CD4-positive, alpha-beta memory T cell (primary cell): ENCODE data around the gene CDC6. TPM values are rescaled to one million over a fixed set of nuclear protein-coding genes. Genes with fewer than 3 reads are reported as not detected.

Experiments
- CTCF ChIA-PET: fragments of 350-600 bp; sonication (Branson Sonifier 250); formaldehyde crosslinking; loops from one replicate; lab custom pipeline; 2021; ENCODE audit warnings: inconsistent platforms; ENCODE audit not compliant: partially characterized antibody; lab: Charles Lee
- POLR2A ChIA-PET: fragments of 350-600 bp; sonication (Branson Sonifier 250); formaldehyde crosslinking; loops from one replicate; lab custom pipeline; 2021; ENCODE audit not compliant: partially characterized antibody; lab: Charles Lee
- DNase-seq, 5 donors: peaks; one replicate each; pipeline versions ENCODE4 v3.0.0 to v3.0.0-alpha.2; 2020 to 2022; ENCODE audit warnings: mixed read lengths in 1 of 5
- H3K27ac ChIP-seq: one replicate; pipeline ENCODE4 v1.7.0; 2013; ENCODE audit warnings: low read depth, low read length
- H3K27me3 ChIP-seq: 2 replicates; pipeline ENCODE4 v1.7.0; 2013; ENCODE audit warnings: mild to moderate bottlenecking, low read length, moderate library complexity; ENCODE audit not compliant: insufficient read depth
- H3K36me3 ChIP-seq: 2 replicates; pipeline ENCODE4 v1.7.0; 2013; ENCODE audit warnings: mild to moderate bottlenecking, low read length, moderate library complexity; ENCODE audit not compliant: insufficient read depth
- H3K4me1 ChIP-seq: 2 replicates; pipeline ENCODE4 v1.7.0; 2013; ENCODE audit warnings: mild to moderate bottlenecking, low read length, moderate library complexity; ENCODE audit not compliant: insufficient read depth
- H3K4me3 ChIP-seq, 2 donors: one replicate each; pipeline ENCODE4 v1.7.0; 2013; ENCODE audit warnings: low read length in 2 of 2, mild to moderate bottlenecking in 1 of 2
- H3K9me3 ChIP-seq, 2 donors: one replicate each; pipeline ENCODE4 v1.7.0; 2013; ENCODE audit warnings: low read length in 2 of 2, control low read depth in 1 of 2; ENCODE audit not compliant: control insufficient read depth in 1 of 2
- H3K27ac Mint-ChIP-seq, 7 donors: one replicate each; pipeline ENCODE4 v1.8.0; 2020 to 2021; ENCODE audit warnings: mixed read lengths in 7 of 7, mild to moderate bottlenecking in 6 of 7, inconsistent platforms in 3 of 7, moderate library complexity in 3 of 7
- H3K27me3 Mint-ChIP-seq, 2 donors: one replicate each; pipeline ENCODE4 v1.8.0; 2020 to 2021; ENCODE audit warnings: mixed read lengths in 2 of 2
- H3K36me3 Mint-ChIP-seq, 2 donors: one replicate each; pipeline ENCODE4 v1.8.0; 2020 to 2021; ENCODE audit warnings: mixed read lengths in 2 of 2, inconsistent platforms in 1 of 2, mild to moderate bottlenecking in 1 of 2
- H3K4me1 Mint-ChIP-seq, 4 donors: one replicate each; pipeline ENCODE4 v1.8.0; 2020 to 2021; ENCODE audit warnings: mixed read lengths in 4 of 4, mild to moderate bottlenecking in 1 of 4
- H3K4me3 Mint-ChIP-seq, 8 donors: one replicate each; pipeline ENCODE4 v1.8.0; 2020 to 2021; ENCODE audit warnings: mixed read lengths in 8 of 8, mild to moderate bottlenecking in 7 of 8, moderate library complexity in 6 of 8, inconsistent platforms in 3 of 8
- H3K9me3 Mint-ChIP-seq, 8 donors: one replicate each; pipeline ENCODE4 v1.8.0; 2020 to 2021; ENCODE audit warnings: mixed read lengths in 8 of 8, mild to moderate bottlenecking in 5 of 8, inconsistent platforms in 3 of 8, moderate library complexity in 1 of 8
- intact Hi-C: fragments of 100-400 bp; cut with micrococcal nuclease; formaldehyde crosslinking; loops from one replicate; pipeline ENCODE4 v1.15.1; 2023
- polyA plus RNA-seq, 2 donors: library from polyadenylated mRNA; unstranded; fragments of 300-500 nt; fragmentation: Illumina TruSeq; gene quantifications; one replicate each; pipeline ENCODE4 v1.2.3, GENCODE V29; 2021
- total RNA-seq, 2 experiments: library from RNA; stranded (reverse); gene quantifications; one replicate each; pipeline ENCODE4 v1.2.3, GENCODE V29; 2021

CDC6 gene
- total and polyA plus RNA-seq, 4 experiments from 2014 or later = 0.61 to 2.1 (median 0.79) TPM

- ChIA-PET CTCF (no interaction called here), POLR2A (no interaction called here)
- Histone ChIP-seq H3K4me1 (peaks cover 21% of the 10 kb centered on the region), H3K9me3 (no peaks in the 10 kb centered on the region), H3K27me3 (no peaks in the 10 kb centered on the region), H3K27ac (no peak overlapping the region), H3K4me3 (no peak overlapping the region), H3K36me3 (no peaks in the 10 kb centered on the region)
- Mint-ChIP-seq H3K4me1 (peaks cover 30 to 56% (median 41%) of the 10 kb centered on the region in 4 donors), H3K9me3 (no peaks in the 10 kb centered on the region), H3K36me3 (peaks cover 4 to 26% of the 10 kb centered on the region in 2 donors), H3K27me3 (no peaks in the 10 kb centered on the region), H3K4me3 (no peak overlapping the region), H3K27ac (no peak overlapping the region)
- DNase-seq = no peak
- intact Hi-C loops = no loop called here
Observed at GRCh38 chr17:40248507-40248906, 39.2 kb upstream of the CDC6 start.

- peaks cover 6% of the 10 kb centered on the region for H3K36me3 ChIP-seq
- no peaks in the 10 kb centered on the region for H3K27me3 Mint-ChIP-seq
- H3K4me1 Mint-ChIP-seq = peaks cover 18 to 41% (median 22%) of the 10 kb centered on the region in 4 donors
- H3K4me3 Mint-ChIP-seq = no peak overlapping the region
- peaks cover 5 to 19% of the 10 kb centered on the region in 2 donors for H3K36me3 Mint-ChIP-seq
- H3K9me3 Mint-ChIP-seq = no peaks in the 10 kb centered on the region
- no peaks in the 10 kb centered on the region for H3K9me3 ChIP-seq
- no peaks in the 10 kb centered on the region for H3K27me3 ChIP-seq
- ChIA-PET CTCF (no interaction called here), POLR2A (no interaction called here)
- intact Hi-C loops = no loop called here
- no peak overlapping the region for H3K4me3 ChIP-seq
- peaks cover 4% of the 10 kb centered on the region for H3K4me1 ChIP-seq
- DNase-seq = no peak
- H3K27ac ChIP-seq = no peak overlapping the region
- H3K27ac Mint-ChIP-seq = peak overlapping the region in 1 of 7 donors; percentile 71
Observed at GRCh38 chr17:40251576-40251975, 36.1 kb upstream of the CDC6 start.

GRCh38 chr17:40253565-40253964, 34.1 kb upstream of the CDC6 start:
- no peak overlapping the region for H3K4me3 ChIP-seq
- H3K9me3 ChIP-seq = no peaks in the 10 kb centered on the region
- H3K4me3 Mint-ChIP-seq = no peak overlapping the region
- no peak overlapping the region for H3K27ac ChIP-seq
- intact Hi-C loops = no loop called here
- H3K4me1 Mint-ChIP-seq = peaks cover 17 to 35% (median 18%) of the 10 kb centered on the region in 4 donors
- ChIA-PET CTCF (no interaction called here), POLR2A (no interaction called here)
- DNase-seq = no peak
- H3K36me3 Mint-ChIP-seq = peaks cover 12 to 33% of the 10 kb centered on the region in 2 donors
- H3K27me3 ChIP-seq = no peaks in the 10 kb centered on the region
- H3K4me1 ChIP-seq = peaks cover 4% of the 10 kb centered on the region
- no peaks in the 10 kb centered on the region for H3K27me3 Mint-ChIP-seq
- no peaks in the 10 kb centered on the region for H3K9me3 Mint-ChIP-seq
- peak overlapping the region in 1 of 7 donors; percentile 62 for H3K27ac Mint-ChIP-seq
- H3K36me3 ChIP-seq = peaks cover 18% of the 10 kb centered on the region

- peak overlapping the region in 1 of 7 donors; percentile 25 for H3K27ac Mint-ChIP-seq
- ChIA-PET CTCF (interaction anchor here (0.6 to 1.3 kb wide), 3 partner anchors 17 to 1934 kb away, joined by 3 read pairs; no protein-coding TSS in a partner anchor), POLR2A (interaction anchor here (0.7 to 2.1 kb wide), 2 partner anchors 40 to 279 kb away, joined by 3 to 6 read pairs; partner anchors contain the start of genes PSMD3 and WIPF2)
- H3K4me1 Mint-ChIP-seq = peaks cover 0 to 4% (median 3%) of the 10 kb centered on the region in 4 donors
- H3K9me3 Mint-ChIP-seq = no peaks in the 10 kb centered on the region
- Histone ChIP-seq H3K4me1 (no peaks in the 10 kb centered on the region), H3K36me3 (peaks cover 59% of the 10 kb centered on the region), H3K4me3 (no peak overlapping the region), H3K27me3 (no peaks in the 10 kb centered on the region), H3K27ac (no peak overlapping the region), H3K9me3 (no peaks in the 10 kb centered on the region)
- no peak overlapping the region for H3K4me3 Mint-ChIP-seq
- intact Hi-C loops = no loop called here
- no peak for DNase-seq
- peaks cover 30 to 58% of the 10 kb centered on the region in 2 donors for H3K36me3 Mint-ChIP-seq
- H3K27me3 Mint-ChIP-seq = no peaks in the 10 kb centered on the region
Observed at GRCh38 chr17:40259505-40259904, 28.2 kb upstream of the CDC6 start.

GRCh38 chr17:40260528-40260927, 27.2 kb upstream of the CDC6 start:
- H3K9me3 Mint-ChIP-seq = no peaks in the 10 kb centered on the region
- no peak overlapping the region for H3K4me3 ChIP-seq
- intact Hi-C loops = no loop called here
- H3K27me3 ChIP-seq = no peaks in the 10 kb centered on the region
- ChIA-PET CTCF (no interaction called here), POLR2A (interaction anchor here (2.1 kb wide), 1 partner anchor 41 kb away, joined by 6 read pairs; the partner anchor contains the start of gene WIPF2)
- H3K9me3 ChIP-seq = no peaks in the 10 kb centered on the region
- H3K27me3 Mint-ChIP-seq = no peaks in the 10 kb centered on the region
- no peak for DNase-seq
- no peak overlapping the region for H3K27ac ChIP-seq
- H3K27ac Mint-ChIP-seq = no peak overlapping the region
- no peaks in the 10 kb centered on the region for H3K4me1 ChIP-seq
- peaks cover 69% of the 10 kb centered on the region for H3K36me3 ChIP-seq
- H3K4me3 Mint-ChIP-seq = no peak overlapping the region
- H3K36me3 Mint-ChIP-seq = peaks cover 30 to 56% of the 10 kb centered on the region in 2 donors
- peaks cover 0 to 4% (median 3%) of the 10 kb centered on the region in 4 donors for H3K4me1 Mint-ChIP-seq

- Mint-ChIP-seq H3K27ac (no peak overlapping the region), H3K27me3 (no peaks in the 10 kb centered on the region), H3K9me3 (no peaks in the 10 kb centered on the region), H3K36me3 (peaks cover 22 to 34% of the 10 kb centered on the region in 2 donors), H3K4me3 (no peak overlapping the region), H3K4me1 (peaks cover 0 to 3% (median 1%) of the 10 kb centered on the region in 4 donors)
- DNase-seq = no peak
- CTCF ChIA-PET = no interaction called here
- intact Hi-C loops = no loop called here
- H3K4me1 ChIP-seq = no peaks in the 10 kb centered on the region
- no peaks in the 10 kb centered on the region for H3K9me3 ChIP-seq
- peaks cover 71% of the 10 kb centered on the region for H3K36me3 ChIP-seq
- H3K27me3 ChIP-seq = no peaks in the 10 kb centered on the region
- POLR2A ChIA-PET = no interaction called here
- H3K4me3 ChIP-seq = no peak overlapping the region
- no peak overlapping the region for H3K27ac ChIP-seq
Observed at GRCh38 chr17:40264458-40265185, 23.1 kb upstream of the CDC6 start.

- CTCF ChIA-PET = no interaction called here
- peaks cover 0 to 3% (median 1%) of the 10 kb centered on the region in 4 donors for H3K4me1 Mint-ChIP-seq
- intact Hi-C loops = no loop called here
Observed at GRCh38 chr17:40265337-40265736, 22.3 kb upstream of the CDC6 start.

More at GRCh38 chr17:40265337-40265736, 22.3 kb upstream of the CDC6 start:
- Mint-ChIP-seq H3K4me3 (no peak overlapping the region), H3K36me3 (peaks cover 22 to 31% of the 10 kb centered on the region in 2 donors), H3K27me3 (no peaks in the 10 kb centered on the region), H3K9me3 (no peaks in the 10 kb centered on the region), H3K27ac (no peak overlapping the region)
- no peak for DNase-seq
- no peaks in the 10 kb centered on the region for H3K9me3 ChIP-seq
- H3K27me3 ChIP-seq = no peaks in the 10 kb centered on the region
- POLR2A ChIA-PET = no interaction called here
- peaks cover 65% of the 10 kb centered on the region for H3K36me3 ChIP-seq
- H3K27ac ChIP-seq = no peak overlapping the region
- H3K4me3 ChIP-seq = no peak overlapping the region
- no peaks in the 10 kb centered on the region for H3K4me1 ChIP-seq
